Aorta (tissue), 5 donors: ENCODE results near the gene TBX3. TPM values are rescaled to one million over a fixed set of nuclear protein-coding genes. Genes with fewer than 3 reads are reported as not detected.

Experiments used
- ATAC-seq: fragments of 200-7000 bp; cut with Tn5 transposase; one replicate; pipeline ENCODE4 v1.9.1; 2022; ENCODE audit warnings: moderate library complexity; ENCODE audit not compliant: low FRiP score
- DNase-seq, 2 donors: peaks; one replicate each; pipeline ENCODE4 v3.0.0-alpha.2; 2020
- H3K27ac ChIP-seq, 2 donors: one replicate each; pipeline ENCODE4 v1.5.1; 2013; ENCODE audit warnings: low read length in 2 of 2, mild to moderate bottlenecking in 2 of 2, moderate library complexity in 2 of 2, control low read depth in 1 of 2, inconsistent platforms in 1 of 2, low read depth in 1 of 2
- H3K27me3 ChIP-seq, 2 donors: one replicate each; pipeline ENCODE4 v1.6.1; 2013; ENCODE audit warnings: control low read depth in 1 of 2, low read length in 1 of 2, mild to moderate bottlenecking in 1 of 2, moderate library complexity in 1 of 2; ENCODE audit not compliant: insufficient read depth in 2 of 2, control insufficient read depth in 1 of 2
- H3K36me3 ChIP-seq, 2 donors: one replicate each; pipeline ENCODE4 v1.6.1; 2013; ENCODE audit warnings: control low read depth in 1 of 2, low read length in 1 of 2, mild to moderate bottlenecking in 1 of 2; ENCODE audit not compliant: insufficient read depth in 2 of 2, control insufficient read depth in 1 of 2
- H3K4me1 ChIP-seq, 2 donors: one replicate each; pipeline ENCODE4 v1.6.1; 2013; ENCODE audit warnings: low read length in 2 of 2, control low read depth in 1 of 2, mild to moderate bottlenecking in 1 of 2, moderate library complexity in 1 of 2; ENCODE audit not compliant: insufficient read depth in 2 of 2, control insufficient read depth in 1 of 2
- H3K4me3 ChIP-seq, 2 donors: one replicate each; pipeline ENCODE4 v1.5.1; 2013; ENCODE audit warnings: low read length in 2 of 2, control low read depth in 1 of 2, mild to moderate bottlenecking in 1 of 2
- H3K9me3 ChIP-seq: one replicate; pipeline ENCODE4 v1.6.1; 2013; ENCODE audit warnings: mild to moderate bottlenecking, low read length; ENCODE audit not compliant: control insufficient read depth
- WGBS, 2 donors: extraction: QIAGEN DNeasy Blood & Tissue Kit; methylation state at CpG; one replicate each; pipeline ENCODE4 v1.1.7; 2013; 5-methylcytosine and 5-hydroxymethylcytosine counted together
- intact Hi-C, 2 donors: fragments of 100-400 bp; cut with DNase I; formaldehyde crosslinking; loops; one replicate each; pipeline versions ENCODE4 v1.14.2 to v1.15.0; 2022
- polyA plus RNA-seq, 2 donors: library from polyadenylated mRNA; stranded (reverse); fragments of 200-250 nt; gene quantifications; one replicate each; pipeline ENCODE4 v1.2.3, GENCODE V29; 2013
- total RNA-seq, 2 donors: library from RNA; stranded (reverse); fragmentation: NEBNext Ultra II Directional; extraction: Animal tissue kit (Norgen Biotek cat#: 25700); gene quantifications; one replicate each; pipeline ENCODE4 v1.2.1, GENCODE V29; 2021
- donor health status: healthy with polysubstance abuse.
- donor health status: Bipolar disorder and iron deficiency.
- donor health status: DM: no; HTN: no; CAD: no.
- donor health status: DM: no; HTN: no; CAD: no.
- donor health status: DM: yes; HTN: yes; CAD: no.

TBX3 gene
- total and polyA plus RNA-seq, 4 donors, result 2.2 to 6.8 (median 4.4) TPM

- Histone ChIP-seq H3K9me3 (no peaks in the 10 kb centered on the region), H3K36me3 (no peaks in the 10 kb centered on the region), H3K27me3 (no peaks in the 10 kb centered on the region), H3K4me1 (no peaks in the 10 kb centered on the region), H3K27ac (no peak overlapping the region), H3K4me3 (no peak overlapping the region)
- no peak for ATAC-seq
- intact Hi-C loops, result no loop called here
- no peak for DNase-seq
Measured at GRCh38 chr12:114659084-114659483, 24.9 kb downstream of the TBX3 start.

- Histone ChIP-seq H3K9me3 (no peaks in the 10 kb centered on the region), H3K4me1 (no peaks in the 10 kb centered on the region), H3K27me3 (no peaks in the 10 kb centered on the region), H3K36me3 (no peaks in the 10 kb centered on the region), H3K4me3 (no peak overlapping the region), H3K27ac (no peak overlapping the region)
- ATAC-seq (no peak), DNase-seq (no peak)
- intact Hi-C loops, result no loop called here
- WGBS, 2 donors, result 73 to 75% methylated on average over 1 of the region's 1 CpG
Measured at GRCh38 chr12:114658002-114658441, 26.0 kb downstream of the TBX3 start.

- intact Hi-C loops, result no loop called here
- H3K27me3 ChIP-seq, result no peaks in the 10 kb centered on the region
- H3K4me1 ChIP-seq, result no peaks in the 10 kb centered on the region
- no peaks in the 10 kb centered on the region for H3K36me3 ChIP-seq
- no peak overlapping the region for H3K27ac ChIP-seq
- H3K9me3 ChIP-seq, result no peaks in the 10 kb centered on the region
- H3K4me3 ChIP-seq, result no peak overlapping the region
- ATAC-seq (no peak), DNase-seq (no peak)
- 94 to 99% methylated on average over 6 of the region's 6 CpGs for WGBS, 2 donors
Measured at GRCh38 chr12:114657597-114657920, 26.4 kb downstream of the TBX3 start.

GRCh38 chr12:114656906-114657596 is 26.9 kb downstream of the TBX3 start:
- intact Hi-C loops, result no loop called here
- ATAC-seq (no peak), DNase-seq (no peak)
- Histone ChIP-seq H3K27ac (no peak overlapping the region), H3K4me3 (no peak overlapping the region), H3K36me3 (no peaks in the 10 kb centered on the region), H3K4me1 (no peaks in the 10 kb centered on the region), H3K9me3 (no peaks in the 10 kb centered on the region), H3K27me3 (no peaks in the 10 kb centered on the region)
- 93 to 95% methylated on average over 8 of the region's 8 CpGs for WGBS, 2 donors

GRCh38 chr12:114655934-114656749 is 27.8 kb downstream of the TBX3 start:
- DNase-seq, result no peak
- Histone ChIP-seq H3K4me3 (no peak overlapping the region), H3K4me1 (no peaks in the 10 kb centered on the region), H3K36me3 (no peaks in the 10 kb centered on the region), H3K9me3 (no peaks in the 10 kb centered on the region), H3K27me3 (no peaks in the 10 kb centered on the region), H3K27ac (no peak overlapping the region)
- intact Hi-C loops, result no loop called here
- no peak for ATAC-seq
- WGBS, 2 donors, result 30 to 36% methylated on average over 12 of the region's 12 CpGs

- H3K9me3 ChIP-seq, result no peaks in the 10 kb centered on the region
- intact Hi-C loops, result no loop called here
- H3K4me3 ChIP-seq, result no peak overlapping the region
- ATAC-seq (no peak), DNase-seq (no peak)
- WGBS, 2 donors, result 54 to 63% methylated on average over 10 of the region's 10 CpGs
- no peaks in the 10 kb centered on the region for H3K27me3 ChIP-seq
- H3K4me1 ChIP-seq, result no peaks in the 10 kb centered on the region
- H3K36me3 ChIP-seq, result no peaks in the 10 kb centered on the region
- H3K27ac ChIP-seq, result no peak overlapping the region
Measured at GRCh38 chr12:114649585-114649984, 34.4 kb downstream of the TBX3 start.

GRCh38 chr12:114648711-114649110 is 35.3 kb downstream of the TBX3 start:
- H3K4me3 ChIP-seq, result no peak overlapping the region
- no peak for ATAC-seq
- 86 to 88% methylated on average over 3 of the region's 3 CpGs for WGBS, 2 donors
- H3K4me1 ChIP-seq, result no peaks in the 10 kb centered on the region
- no peaks in the 10 kb centered on the region for H3K36me3 ChIP-seq
- DNase-seq, result no peak
- H3K9me3 ChIP-seq, result no peaks in the 10 kb centered on the region
- no peaks in the 10 kb centered on the region for H3K27me3 ChIP-seq
- intact Hi-C loops, result no loop called here
- no peak overlapping the region for H3K27ac ChIP-seq

GRCh38 chr12:114638790-114639435 is 45.1 kb downstream of the TBX3 start:
- Histone ChIP-seq H3K36me3 (no peaks in the 10 kb centered on the region), H3K27ac (no peak overlapping the region), H3K4me1 (no peaks in the 10 kb centered on the region), H3K9me3 (no peaks in the 10 kb centered on the region), H3K4me3 (no peak overlapping the region), H3K27me3 (no peaks in the 10 kb centered on the region)
- DNase-seq (no peak), ATAC-seq (no peak)
- intact Hi-C loops, result no loop called here
- 63 to 73% methylated on average over 6 of the region's 6 CpGs for WGBS, 2 donors
